NCI-H82 treated with DMSO at 0.1 percent for 48 hours (cell line): ENCODE measurements around the gene CXCL14.

Experiments used
- DNase-seq: peaks from one replicate; lab custom pipeline; 2025; ENCODE audit not compliant: unreplicated experiment; lab: John Stamatoyannopoulos, UW

Gene CXCL14, protein sequence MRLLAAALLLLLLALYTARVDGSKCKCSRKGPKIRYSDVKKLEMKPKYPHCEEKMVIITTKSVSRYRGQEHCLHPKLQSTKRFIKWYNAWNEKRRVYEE

DNA sequence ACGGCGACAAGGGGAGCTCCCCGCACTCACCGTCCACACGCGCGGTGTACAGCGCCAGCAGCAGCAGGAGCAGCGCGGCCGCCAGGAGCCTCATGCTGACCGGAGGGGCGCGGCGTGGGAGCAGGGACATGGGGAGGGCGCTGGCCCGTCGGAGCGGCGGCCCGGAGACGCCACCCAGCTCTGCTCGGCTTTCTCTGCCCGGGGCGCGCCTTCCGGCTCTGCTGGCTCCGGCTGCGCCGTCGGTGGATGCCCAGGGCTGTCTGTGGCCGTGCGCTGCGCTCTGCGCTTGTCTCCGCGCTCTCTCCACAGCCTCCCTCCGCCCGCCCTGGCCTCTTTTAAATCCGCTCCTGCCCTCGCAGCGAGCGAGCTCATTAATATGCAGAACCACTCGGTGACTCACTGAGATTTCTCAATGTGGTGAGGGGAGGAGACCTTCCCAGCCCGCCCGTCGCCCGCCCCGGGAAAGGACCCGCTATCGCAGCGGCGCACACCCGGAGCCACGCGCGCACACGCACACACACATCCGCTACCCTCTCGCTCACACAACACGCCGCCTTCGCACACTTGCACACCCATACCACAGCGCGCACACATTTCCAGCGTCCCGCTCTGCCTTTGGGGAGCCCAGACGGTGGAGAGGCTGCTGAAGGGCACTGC, at the start of gene CXCL14:
TSS of gene CXCL14 (minus strand) at position 307 of the 657 bp plus-strand sequence. CDS start at position 94, 213 bp downstream.
- DNase-seq = peak; percentile 5

DNA sequence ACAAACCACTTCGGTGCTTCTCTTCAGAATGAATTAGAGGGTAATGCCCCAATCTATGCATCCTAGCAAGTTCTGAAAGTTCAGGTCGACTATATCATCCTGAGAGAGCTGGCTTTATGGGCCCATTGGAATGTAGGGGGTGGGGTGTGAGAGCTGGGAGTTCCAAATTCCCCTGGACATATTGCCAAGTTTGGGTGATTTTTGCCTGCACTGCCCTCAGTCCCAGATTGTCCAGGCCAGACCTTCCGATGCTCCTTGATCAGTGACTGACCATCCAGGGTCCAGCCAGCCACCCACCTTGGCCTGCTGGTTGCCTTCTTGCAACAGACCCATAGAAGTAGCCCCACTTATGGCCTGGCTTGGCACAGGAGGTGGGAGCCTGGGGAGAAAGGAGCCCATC, 47.8 kb upstream of the CXCL14 start:
- DNase-seq = no peak

DNA sequence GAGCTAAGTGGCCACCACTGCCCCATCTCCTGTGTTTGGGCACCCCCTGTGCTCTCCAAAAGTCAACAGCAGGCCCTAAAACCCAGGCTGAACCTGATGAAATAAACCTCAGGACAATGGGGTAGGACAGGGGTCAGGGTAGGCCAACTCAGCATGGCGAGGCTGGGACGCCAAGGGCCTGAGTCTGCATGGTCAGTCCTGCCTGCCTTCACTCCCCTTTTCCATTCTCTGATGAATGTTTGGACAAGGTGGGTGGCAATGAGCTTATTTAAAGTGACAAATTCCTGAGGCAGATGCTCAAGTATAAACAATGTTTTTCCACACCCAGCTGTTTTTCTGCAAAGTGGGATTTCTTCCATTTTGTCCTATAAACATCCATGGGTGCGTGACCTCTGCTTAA, 47.2 kb upstream of the CXCL14 start:
- no peak for DNase-seq

DNA sequence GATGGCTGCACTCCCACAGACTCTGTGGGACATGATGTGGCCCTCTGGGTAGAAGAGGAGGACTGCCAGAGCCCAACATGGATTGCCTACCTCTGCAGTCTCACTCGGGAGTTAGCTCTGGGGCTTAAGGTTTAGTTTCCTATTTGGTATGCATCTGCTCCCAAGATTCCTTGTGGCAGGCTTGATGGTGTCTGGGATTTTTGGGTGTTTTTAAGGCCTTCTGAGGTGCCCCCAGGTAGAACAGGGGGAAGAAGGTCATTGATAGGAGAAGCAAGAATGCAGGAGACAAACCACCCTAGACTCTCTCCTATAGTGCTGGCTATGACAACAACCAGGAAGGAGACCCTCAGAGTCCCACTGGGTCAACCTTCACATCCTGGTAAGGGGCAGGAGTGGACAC, 46.7 kb upstream of the CXCL14 start:
- DNase-seq = no peak

DNA sequence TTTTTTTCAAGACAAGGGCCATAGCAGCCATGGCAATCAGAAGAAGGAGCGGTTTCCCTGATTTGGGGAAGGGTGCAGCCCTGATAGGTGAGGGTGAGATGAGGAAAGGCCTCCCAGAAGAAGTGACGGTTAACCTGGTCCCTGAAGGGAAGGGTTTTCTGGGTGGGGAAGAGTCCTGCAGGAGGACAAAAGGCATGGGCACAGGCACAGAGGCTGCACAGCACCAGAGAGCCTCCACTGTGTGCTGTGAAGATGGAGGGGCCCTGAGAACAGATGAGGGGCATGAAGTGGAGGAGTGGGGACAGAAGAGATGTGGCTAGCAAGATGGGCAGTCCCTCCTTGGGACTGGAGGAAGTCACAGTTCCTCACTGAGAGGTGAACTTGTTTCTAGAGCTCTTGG, 46.3 kb upstream of the CXCL14 start:
- DNase-seq = no peak

DNA sequence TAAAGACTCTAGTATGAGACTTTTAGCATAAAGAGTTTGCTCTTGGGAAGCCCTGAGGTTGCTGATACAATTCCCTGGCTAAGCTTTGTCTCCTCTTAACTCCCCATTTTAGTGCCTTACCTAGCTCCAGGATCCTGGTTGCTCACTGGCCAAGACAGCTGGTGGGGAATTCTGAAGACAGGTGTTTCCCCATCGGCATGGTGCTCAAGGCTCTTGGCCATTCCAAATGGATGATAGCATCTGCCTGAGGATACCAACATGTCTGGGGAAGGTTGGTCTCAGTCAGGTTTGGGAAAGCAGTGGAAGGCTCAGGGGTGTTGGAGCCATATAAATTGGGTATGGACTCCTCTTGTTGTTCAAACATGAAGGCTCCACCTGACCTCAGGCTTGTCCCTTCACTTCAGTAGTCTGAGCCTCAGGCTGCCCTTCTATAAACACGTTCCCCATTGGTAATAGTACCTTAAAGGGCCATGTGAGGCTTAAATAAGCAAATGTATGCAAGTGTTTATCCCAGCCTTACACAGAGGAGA, 44.5 kb upstream of the CXCL14 start:
- no peak for DNase-seq

DNA sequence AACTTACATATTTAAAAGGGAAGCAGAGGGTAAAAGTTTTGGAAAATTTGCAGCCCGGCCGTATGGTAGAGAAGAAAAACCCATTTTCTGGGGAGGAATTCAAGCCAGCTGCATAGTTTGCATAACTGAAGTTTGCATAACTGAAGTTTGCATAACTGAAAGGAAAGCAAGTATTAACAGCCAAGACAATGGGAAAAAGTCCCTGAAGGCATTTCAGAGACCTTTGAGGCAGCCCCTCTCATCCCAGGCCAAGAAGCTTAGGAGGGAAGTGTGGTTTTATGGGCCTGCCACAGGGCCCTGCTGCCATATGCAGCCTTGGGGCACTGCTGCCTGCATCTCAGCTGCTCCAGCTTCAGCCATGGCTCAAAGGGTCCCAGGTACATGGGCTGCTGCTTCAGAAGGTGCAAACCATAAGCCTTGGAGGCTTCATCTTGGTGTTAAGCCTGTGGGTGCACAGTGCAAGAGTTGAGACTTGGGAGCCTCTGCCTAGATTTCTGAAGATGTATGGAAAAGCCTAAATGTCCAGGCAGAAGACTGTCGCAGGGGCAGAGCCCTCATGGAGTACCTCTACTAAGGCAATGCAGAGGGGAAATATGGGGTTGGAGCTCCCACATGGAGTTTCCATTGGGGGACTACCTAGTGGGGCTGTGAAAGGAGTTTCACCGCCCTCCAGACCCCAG, 36.9 kb upstream of the CXCL14 start:
- DNase-seq = no peak

DNA sequence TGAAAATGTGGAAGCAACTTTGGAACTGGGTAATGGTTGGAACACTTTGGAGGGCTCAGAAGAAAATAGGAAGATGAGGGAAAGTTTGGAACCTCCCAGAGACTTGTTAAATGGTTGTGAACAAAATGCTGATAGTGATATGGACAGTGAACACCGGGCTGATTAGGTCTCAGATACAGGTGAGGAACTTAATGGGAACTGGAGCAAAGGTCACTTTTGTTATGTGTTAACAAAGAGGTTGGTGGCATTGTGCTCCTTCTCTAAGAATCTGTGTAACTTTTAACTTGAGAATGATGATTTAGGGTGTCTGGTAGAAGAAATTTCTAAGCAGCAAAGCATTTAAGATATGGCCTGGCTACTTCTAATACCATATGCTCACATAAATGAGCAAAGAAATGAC, 36.4 kb upstream of the CXCL14 start:
- DNase-seq = no peak

DNA sequence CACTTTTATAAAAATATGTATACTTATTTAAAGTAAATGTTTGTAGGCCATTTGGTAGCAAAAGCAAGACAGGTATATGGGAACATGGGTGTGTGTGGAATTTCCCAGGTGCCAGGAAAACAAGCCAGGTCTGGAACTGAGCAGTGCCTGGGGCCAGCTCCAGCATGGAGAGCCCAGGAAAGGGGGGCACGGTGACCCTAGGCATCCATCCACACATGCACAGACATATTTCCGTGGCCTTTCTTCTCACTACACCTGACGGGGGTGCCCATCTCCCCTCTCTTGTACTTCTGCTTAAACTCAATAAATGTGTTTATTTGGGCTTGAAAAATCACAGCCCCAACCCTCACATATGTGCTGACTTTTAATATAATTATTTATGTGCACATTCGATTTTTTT, 31.2 kb upstream of the CXCL14 start:
- DNase-seq = no peak

DNA sequence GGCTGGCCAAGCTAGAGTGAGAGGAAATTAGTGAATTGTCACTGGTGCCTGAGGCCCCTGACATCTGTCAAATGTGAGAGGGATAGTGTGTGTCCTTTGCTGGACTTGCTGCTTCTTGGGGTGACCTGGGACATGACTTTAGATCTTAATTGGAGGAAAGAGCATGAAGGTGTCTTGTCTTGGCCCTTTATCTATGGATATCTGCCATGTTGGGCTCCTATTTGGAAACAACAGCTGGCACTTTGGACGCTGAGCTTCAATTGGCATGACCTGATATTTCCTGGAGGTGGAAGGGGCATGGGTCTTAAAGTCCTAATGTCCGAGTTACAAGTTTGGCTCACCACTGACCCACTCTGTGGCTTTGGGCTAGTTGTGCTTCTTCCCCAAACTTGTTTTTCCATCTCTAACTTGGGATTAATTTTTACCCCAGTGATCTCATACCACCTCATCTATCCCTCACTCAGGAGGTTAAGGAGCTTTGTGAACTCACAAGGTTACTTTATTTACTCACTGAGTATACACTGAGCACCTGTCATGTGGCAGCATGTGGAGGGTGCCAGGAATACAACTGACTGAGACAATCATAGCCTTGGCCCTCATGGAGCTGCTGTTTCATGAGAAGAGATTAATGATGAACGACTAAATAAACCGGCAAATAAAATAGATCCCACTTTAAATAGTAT, 30.1 kb upstream of the CXCL14 start:
- DNase-seq = no peak

DNA sequence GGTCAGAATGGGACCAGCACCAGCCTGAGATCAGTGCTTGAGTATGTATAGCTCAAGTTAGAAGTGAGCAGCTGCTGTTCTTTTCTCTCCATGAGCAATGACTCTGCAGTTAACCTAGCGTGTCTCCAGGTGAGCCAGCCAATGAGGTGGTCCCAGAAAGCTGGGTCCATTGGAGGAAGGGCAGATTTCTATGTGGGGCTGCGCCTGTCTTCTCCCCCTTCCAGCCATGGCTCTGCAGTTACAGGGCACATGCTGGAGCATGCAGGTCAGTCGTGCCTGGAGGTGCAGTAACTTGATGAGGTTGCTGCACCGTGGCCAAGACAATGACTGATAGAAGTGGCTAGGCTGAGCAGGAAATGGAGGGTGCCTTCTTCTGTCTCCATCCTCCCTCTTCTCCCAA, 29.6 kb upstream of the CXCL14 start:
- no peak for DNase-seq

DNA sequence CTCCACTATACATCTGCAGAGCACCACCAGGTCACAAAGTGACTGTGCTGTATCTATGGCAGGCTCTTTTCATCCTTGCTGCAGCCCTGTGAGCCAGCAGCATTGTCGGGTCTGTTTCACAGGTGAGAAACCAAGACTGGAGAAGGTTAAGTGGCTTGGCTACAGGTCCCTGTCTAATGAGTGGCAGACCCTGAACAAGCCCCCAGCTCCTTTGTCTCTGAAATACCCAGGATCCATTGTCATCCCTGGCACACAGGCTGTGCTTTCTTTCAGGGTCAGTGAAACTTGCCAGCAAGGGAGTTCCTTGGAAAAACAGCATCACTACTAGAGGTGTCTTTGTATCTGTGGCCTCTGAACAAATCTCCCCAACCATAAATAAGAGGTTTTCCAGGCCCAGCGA, 27.6 kb upstream of the CXCL14 start:
- DNase-seq = no peak

DNA sequence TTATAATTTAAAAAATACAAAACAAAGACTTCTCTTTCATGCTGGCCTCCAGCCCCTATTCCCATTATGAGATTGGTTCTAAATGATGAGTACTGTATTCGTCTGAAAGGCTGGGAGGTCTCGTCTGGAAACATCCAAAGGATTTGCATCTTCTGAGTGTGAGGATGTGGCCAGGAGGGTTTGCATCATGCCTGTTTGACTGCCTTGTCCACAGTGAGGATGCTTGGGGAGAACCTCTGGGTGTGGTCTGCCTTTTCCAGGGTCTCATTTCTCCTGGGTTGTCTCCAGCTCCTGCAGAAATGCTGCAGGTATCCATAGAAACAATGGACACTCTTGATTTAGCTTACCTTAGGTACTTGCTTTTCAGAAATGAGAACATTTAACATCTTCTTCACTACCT, 26.4 kb upstream of the CXCL14 start:
- DNase-seq = no peak

DNA sequence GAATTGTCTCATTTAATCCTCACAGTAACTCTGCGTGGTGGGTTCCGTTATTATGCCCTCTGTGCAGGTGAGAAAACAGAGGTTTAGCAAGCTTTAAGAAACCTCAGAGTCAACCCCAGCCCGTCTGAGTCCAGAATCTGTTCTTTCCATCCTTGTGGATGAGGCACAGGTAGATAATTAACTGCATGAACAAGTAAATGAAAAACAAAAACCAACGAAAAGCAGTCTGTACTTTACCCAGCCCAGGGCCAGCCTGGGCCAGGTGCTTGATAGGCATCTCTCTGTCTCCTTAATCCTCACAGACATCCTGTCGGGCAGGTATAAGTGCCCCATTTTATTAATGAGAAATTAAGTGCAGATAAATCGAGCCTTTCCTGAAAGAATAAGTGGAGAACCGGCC, 25.3 kb upstream of the CXCL14 start:
- no peak for DNase-seq

DNA sequence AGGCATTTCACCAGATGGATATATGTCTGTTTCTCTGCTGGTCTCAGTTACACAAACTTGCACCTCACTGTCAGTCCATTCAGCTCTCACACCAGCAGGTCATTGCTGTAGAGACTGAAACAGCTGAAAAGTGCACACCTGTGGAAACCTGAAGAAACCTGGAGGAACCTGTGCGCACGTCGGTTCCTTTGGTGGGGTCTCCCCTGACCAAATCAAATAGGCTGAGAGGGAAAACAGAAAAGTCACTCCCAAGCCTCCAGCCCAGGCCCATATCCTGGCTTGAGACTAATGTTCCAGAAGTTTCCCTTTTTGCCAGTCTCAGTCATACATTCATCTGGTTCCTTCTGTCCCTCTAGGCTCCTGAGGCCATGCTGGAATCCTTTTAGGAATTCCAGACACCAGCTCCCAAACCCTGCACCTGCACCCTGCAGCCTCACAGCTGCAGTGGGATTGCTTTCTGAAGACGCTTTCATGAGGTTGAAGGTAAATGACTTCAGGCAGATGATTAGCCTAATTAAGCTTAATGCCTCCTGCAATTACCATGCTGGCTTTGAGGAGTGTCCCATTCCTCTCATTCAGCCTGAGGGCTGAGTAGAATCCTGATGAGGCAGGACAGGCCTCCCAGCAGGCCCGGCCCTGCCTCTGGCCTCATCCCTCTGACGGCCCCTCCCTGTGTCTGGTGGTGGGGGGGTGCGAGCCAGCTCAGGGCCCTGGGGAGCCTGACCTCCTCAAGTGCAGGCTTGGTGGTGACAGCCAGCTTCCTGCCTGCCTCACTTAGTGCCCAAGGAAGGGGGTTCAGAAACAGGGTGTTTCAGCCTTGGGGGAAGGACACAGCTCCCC, 24.3 kb upstream of the CXCL14 start:
- no peak for DNase-seq

DNA sequence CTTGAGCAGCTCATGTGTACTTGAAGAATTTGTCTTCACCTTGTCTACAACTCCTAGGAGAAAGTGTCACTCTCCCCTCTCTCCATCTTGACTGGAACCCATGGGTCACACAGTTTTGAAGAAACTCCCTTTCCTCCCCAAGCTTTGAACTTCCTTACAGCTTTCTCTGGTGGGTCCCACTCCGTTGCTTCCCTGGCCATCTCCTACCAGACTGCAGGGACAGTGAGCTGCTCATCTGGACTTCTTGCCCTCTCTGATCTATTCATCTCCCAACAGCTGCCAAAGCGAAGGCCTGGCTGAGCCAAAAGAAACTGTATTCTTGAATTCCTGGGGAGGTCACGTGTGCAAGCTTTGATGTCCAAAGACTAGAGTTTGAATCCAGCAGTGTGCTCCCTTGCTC, 22.7 kb upstream of the CXCL14 start:
- DNase-seq = no peak

DNA sequence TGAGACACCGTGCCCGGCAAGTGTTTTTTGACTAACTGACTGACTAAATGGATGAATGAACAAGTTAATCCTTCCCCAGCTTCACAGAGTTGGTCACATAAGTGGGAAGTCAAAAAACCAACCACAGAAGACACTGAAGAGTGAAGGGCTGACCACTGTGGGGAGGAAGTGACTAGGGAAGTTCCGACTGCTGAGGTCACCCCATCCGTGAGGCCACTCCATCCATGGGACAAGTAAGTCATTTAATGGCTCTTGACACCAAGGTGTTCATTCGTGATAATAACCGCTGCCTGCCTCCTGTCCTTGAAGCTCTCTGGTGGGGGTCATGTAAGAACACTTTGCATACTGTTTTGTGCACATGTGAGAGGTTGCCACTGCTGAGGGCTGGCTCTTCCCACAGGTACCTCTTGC, 22.2 kb upstream of the CXCL14 start:
- no peak for DNase-seq

DNA sequence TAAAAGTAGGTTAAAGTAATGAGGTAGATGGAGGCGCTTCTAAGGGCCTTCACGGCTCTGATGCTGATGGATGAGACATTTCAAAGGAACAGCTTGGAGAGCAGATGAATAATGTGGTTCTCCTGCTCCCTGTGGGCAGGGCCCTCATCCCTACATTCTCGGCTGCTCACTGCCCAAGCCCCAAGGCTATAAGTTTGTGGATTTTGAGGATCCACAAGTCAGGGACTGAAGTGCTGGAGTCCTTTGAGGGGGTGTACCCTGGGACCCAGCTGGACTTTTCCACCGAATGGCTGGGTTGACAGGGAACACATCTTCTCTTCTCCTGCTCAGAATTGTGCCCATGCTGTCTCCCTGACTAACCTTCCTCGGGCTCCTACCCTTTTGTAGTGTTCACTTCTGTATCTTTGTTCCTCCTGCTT, 21.4 kb upstream of the CXCL14 start:
- no peak for DNase-seq

DNA sequence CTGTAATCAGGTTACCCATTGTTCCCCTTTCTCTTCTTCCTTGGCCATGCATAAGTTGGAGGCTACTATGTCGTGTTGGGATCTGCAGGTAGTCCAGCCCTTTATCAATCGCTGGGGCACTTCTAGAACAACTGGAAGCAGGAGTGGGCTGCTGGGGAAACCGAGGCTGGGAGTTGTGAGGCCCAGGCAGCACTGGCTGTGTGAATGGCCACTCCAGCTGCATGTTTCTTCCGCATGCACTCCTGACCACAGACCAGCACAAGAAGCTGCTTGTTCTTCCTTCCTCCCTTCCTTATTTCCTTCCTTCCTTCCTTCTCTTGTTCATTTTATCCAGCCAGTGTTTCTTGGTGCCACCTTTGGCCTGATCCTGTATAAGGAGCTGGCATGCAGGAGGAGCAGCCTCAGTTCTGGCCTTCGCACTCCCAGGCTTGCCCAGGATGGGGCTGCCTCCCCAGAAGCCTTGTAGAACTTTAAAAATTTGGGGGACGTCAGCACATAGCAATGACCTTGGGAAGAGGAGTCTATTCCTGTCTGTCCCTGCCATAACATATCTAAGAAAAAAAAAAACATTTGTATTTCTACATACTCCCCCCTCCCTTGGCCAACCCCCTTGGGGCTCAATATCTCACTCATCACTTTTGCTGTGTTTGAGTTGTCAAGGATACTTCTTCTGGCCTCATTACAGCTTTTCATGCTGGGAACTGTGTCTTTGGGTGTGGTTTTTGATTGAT, 20.8 kb upstream of the CXCL14 start:
- no peak for DNase-seq

DNA sequence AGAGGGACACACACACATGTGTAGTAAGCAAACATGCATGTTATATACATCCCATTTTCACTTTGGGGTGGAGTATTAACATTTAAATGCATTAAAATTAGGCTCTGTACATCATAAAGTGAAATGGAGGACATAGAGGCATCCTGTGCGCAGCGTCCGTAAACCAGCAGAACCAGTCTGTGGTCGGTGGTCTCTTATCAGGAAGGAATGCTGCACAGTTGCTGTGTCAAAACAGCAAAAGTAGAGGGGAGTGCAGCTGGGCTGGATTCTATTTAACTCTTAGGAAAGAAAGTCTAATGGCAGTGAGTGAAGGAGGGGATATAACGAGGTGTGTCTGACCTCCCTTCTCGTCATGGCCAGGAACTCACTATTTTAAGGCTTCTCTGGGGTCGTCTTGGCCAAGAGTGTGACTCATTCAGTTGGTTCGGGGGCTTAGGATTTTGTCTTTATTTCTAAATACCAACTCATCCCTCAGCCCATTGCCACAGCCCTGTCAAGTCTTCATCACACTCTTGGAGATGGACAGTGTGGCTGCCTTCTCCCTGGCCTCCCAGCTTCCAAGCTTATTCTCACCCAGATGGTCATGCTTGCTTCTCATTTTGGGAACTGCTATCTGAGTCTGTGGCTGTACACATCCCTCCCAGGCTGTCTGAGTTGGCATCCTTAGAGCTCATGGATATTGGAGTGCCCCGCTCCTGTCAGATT, 20.1 kb upstream of the CXCL14 start:
- no peak for DNase-seq
